Measurements from ENCODE around the gene PAX3.

PAX3 gene

DNA sequence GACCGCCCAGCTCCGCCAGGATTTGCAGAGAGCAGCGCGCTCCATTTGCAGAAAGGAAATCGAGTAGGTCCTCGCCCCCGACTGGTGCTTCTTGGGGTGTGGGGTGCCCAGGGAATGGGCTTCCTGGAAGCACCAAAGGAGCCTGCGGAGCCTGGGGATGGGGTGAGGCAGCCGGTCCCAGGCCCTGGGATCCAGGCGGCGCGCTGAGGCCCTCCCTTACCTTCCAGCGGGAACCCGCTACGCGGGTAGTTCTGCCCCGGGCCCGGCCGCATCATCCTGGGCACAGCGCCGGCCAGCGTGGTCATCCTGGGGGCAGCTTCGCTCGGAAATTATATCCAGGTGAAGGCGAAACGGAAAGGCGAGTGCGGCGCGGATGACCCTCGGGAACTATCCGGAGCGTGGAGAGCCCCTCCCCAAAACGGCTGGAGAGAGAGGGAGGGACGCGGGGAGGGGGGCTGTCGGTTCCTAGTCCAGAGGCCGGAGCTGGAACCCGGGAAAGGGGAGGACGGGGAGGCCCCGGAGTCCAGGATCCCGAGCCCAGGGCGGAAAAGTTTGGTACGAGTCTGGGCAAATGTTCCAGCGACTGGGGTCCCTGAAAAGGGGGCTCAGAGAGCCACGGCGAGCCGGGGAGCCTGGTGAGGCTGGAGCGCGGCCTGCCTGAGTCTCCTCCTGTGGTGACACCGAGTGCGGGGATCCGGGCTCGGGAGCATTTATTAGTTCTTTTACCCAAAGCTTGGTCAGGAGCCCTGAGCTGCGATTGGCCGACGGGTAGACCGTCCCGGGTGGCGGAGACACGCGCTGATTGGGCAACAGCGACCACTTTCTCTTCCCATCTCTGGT is at the start of gene PAX3:
PAX3 (minus strand) TSS at position 688 of the 840 bp plus-strand sequence; CDS start at position 305, 383 bp downstream.
- no peak for DNase-seq (ENCODE audit: low spot score)
- TF ChIP-seq CTCF (IDR thresholded peaks at IDR 0.05; ENCODE audit: borderline replicate concordance, control extremely low read depth, extremely low read depth, insufficient read depth, missing control alignments): no peak
- in situ Hi-C loops (cut with MboI; ENCODE audit: low sequenced_read_pairs, unreplicated experiment): no loop called here

GRCh38 chr2:222341331-222341730 is 42.5 kb upstream of the PAX3 start:
- DNase-seq (ENCODE audit: low spot score): no peak
- TF ChIP-seq CTCF (IDR thresholded peaks at IDR 0.05; ENCODE audit: borderline replicate concordance, control extremely low read depth, extremely low read depth, insufficient read depth, missing control alignments): no peak
- in situ Hi-C loops (cut with MboI; ENCODE audit: low sequenced_read_pairs, unreplicated experiment): no loop called here

DNA sequence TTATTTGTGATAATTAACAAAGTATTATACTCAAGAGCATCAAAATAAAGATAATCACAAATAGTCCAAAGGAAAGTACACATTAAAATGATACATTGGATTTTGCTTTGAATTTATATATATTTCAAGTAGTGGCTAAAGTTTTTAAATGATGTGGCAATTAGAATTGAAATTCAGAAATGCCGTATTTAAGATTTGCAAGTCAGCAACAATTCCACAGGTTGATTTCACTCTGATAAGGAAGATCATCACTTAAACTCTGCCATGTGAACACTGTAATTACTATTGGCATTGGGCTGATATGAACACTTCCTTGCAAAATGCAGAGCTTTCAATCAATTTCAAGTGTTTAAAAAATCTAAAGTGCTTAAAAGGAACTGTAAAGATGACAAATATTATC is 39.6 kb upstream of the PAX3 start:
- TF ChIP-seq CTCF (IDR thresholded peaks at IDR 0.05; ENCODE audit: borderline replicate concordance, control extremely low read depth, extremely low read depth, insufficient read depth, missing control alignments): no peak
- no peak for DNase-seq (ENCODE audit: low spot score)

GRCh38 chr2:222336931-222337330 is 38.1 kb upstream of the PAX3 start:
- no peak for DNase-seq (ENCODE audit: low spot score)
- no peak for TF ChIP-seq CTCF (IDR thresholded peaks at IDR 0.05; ENCODE audit: borderline replicate concordance, control extremely low read depth, extremely low read depth, insufficient read depth, missing control alignments)
- in situ Hi-C loops (cut with MboI; ENCODE audit: low sequenced_read_pairs, unreplicated experiment): no loop called here

More for the DNA sequence above, 39.6 kb upstream of the PAX3 start:
- in situ Hi-C loops (cut with MboI; ENCODE audit: low sequenced_read_pairs, unreplicated experiment): no loop called here

GRCh38 chr2:222336442-222336841 is 37.6 kb upstream of the PAX3 start:
- DNase-seq (ENCODE audit: low spot score): no peak
- in situ Hi-C loops (cut with MboI; ENCODE audit: low sequenced_read_pairs, unreplicated experiment): no loop called here
- no peak for TF ChIP-seq CTCF (IDR thresholded peaks at IDR 0.05; ENCODE audit: borderline replicate concordance, control extremely low read depth, extremely low read depth, insufficient read depth, missing control alignments)

- in situ Hi-C loops (cut with MboI; ENCODE audit: low sequenced_read_pairs, unreplicated experiment): no loop called here
Observed at GRCh38 chr2:222334914-222335313, 36.1 kb upstream of the PAX3 start.

More at GRCh38 chr2:222334914-222335313, 36.1 kb upstream of the PAX3 start:
- no peak for DNase-seq (ENCODE audit: low spot score)
- no peak for TF ChIP-seq CTCF (IDR thresholded peaks at IDR 0.05; ENCODE audit: borderline replicate concordance, control extremely low read depth, extremely low read depth, insufficient read depth, missing control alignments)

Measured in GM13976 (cell line).